ENCODE results near the gene ARF1. TPM values are rescaled to one million over a fixed set of nuclear protein-coding genes. Genes with fewer than 3 reads are reported as not detected.

Gene ARF1
- total and polyA plus RNA-seq, 8 donors: 267 to 455 (median 301) TPM

- peak; percentile 13 for ATAC-seq
- H3K4me3 ChIP-seq: peak overlapping the region; percentile 4 to 99
- peaks cover 0 to 19% of the 10 kb centered on the region in 2 donors for H3K36me3 ChIP-seq
These were observed 2.9 kb downstream of the ARF1 start for GRCh38 chr1:228085287-228085951.

DNA sequence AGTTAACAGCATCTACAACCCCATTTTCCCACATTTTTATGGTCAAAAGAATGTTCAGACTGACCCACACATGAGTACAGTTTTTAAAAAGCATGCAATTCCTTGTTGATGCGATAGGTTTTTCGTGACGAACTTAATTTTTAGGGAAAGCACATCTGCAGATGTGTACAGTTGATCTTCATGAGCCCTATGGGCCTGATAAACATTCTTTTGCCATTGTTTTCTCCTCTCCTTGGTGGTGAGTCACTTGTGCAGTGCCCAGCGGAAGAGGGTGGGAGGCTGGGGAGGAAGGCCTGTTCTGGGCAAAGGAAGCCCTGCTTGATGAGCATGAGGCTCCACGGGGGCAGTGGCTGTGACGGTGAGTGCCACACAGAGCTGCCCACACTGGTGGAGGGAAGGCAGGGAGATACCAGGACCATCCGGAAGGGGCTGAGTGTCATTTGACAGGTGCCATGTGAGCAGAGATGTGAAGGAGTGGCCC lies 5.3 kb downstream of the ARF1 start:
- Histone ChIP-seq H3K4me3 (peak overlapping the region in 1 of 2 donors; percentile 4), H3K9me3 (no peaks in the 10 kb centered on the region), H3K36me3 (peaks cover 0 to 25% of the 10 kb centered on the region in 2 donors), H3K27me3 (no peaks in the 10 kb centered on the region), H3K4me1 (peaks cover 80 to 90% of the 10 kb centered on the region in 2 donors), H3K27ac (peak overlapping the region; percentile 47 to 99)
- TF ChIP-seq, protein P1, sequence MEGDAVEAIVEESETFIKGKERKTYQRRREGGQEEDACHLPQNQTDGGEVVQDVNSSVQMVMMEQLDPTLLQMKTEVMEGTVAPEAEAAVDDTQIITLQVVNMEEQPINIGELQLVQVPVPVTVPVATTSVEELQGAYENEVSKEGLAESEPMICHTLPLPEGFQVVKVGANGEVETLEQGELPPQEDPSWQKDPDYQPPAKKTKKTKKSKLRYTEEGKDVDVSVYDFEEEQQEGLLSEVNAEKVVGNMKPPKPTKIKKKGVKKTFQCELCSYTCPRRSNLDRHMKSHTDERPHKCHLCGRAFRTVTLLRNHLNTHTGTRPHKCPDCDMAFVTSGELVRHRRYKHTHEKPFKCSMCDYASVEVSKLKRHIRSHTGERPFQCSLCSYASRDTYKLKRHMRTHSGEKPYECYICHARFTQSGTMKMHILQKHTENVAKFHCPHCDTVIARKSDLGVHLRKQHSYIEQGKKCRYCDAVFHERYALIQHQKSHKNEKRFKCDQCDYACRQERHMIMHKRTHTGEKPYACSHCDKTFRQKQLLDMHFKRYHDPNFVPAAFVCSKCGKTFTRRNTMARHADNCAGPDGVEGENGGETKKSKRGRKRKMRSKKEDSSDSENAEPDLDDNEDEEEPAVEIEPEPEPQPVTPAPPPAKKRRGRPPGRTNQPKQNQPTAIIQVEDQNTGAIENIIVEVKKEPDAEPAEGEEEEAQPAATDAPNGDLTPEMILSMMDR (IDR thresholded peaks at IDR 0.05): no peak
- ATAC-seq: peak; percentile 9
- intact Hi-C loops (cut with DNase I): no loop called here
- peak in 2 of 4 donors; percentile 61 to 84 for DNase-seq

More at GRCh38 chr1:228085287-228085951, 2.9 kb downstream of the ARF1 start:
- DNase-seq: peak in 2 of 4 donors; percentile 36 to 69
- TF ChIP-seq, protein P1 (IDR thresholded peaks at IDR 0.05): no peak
- intact Hi-C loops (cut with DNase I): no loop called here
- Histone ChIP-seq H3K27me3 (no peaks in the 10 kb centered on the region), H3K4me1 (peaks cover 72 to 81% of the 10 kb centered on the region in 2 donors), H3K27ac (peak overlapping the region; percentile 99), H3K9me3 (no peaks in the 10 kb centered on the region)

- no peaks in the 10 kb centered on the region for H3K9me3 ChIP-seq
- DNase-seq (peak in 1 of 4 donors; percentile 46), ATAC-seq (peak; percentile 4)
- H3K4me1 ChIP-seq: peaks cover 87 to 98% of the 10 kb centered on the region in 2 donors
- TF ChIP-seq, protein P1 (IDR thresholded peaks at IDR 0.05): no peak
- H3K27ac ChIP-seq: peak overlapping the region; percentile 47 to 99
- H3K36me3 ChIP-seq: peaks cover 0 to 27% of the 10 kb centered on the region in 2 donors
- intact Hi-C loops (cut with DNase I): no loop called here
- H3K4me3 ChIP-seq: peak overlapping the region in 1 of 2 donors; percentile 4
- no peaks in the 10 kb centered on the region for H3K27me3 ChIP-seq
These were observed 6.3 kb downstream of the ARF1 start for GRCh38 chr1:228088586-228089498.

DNA sequence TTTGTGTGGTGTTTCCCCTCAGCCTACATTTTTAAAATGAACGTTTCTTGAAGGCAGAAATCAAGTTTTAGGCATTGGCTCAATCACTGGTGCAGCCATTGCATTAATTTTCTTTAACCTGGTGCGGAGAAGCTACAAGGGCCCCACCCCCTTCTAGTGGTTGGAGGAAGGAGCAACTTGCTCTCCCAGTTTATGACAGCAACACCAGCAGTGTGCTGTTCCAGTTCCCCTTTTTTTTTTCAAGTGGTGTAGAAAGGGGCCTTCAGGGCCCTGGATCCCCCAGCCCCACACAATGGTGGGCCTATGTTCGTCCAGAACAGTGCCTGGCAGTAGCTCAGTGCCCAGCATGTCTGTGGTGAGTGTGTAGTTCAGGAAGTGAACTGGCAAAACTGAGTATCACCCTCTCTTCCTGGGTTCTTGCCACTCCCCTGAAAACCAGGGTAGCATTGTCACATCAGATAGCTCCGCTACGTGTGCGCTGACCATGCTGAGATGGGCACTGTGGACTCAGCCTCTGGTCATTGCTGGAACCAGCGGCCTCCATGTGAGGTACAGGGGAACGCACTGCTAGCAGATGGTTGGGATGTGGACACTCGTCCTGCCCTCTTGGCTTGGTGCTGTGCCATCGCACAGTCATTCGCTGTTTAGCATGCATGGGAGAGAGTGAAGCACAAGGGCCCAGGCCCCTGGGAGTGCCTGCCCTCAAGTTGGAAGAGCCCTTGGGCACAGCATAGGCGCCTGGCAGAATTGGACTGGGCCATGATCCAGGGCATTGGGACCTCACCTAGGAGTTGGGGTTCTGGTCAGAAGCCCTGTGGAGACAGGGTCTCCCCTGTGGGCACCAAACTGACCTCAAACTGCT lies 7.2 kb downstream of the ARF1 start:
- Histone ChIP-seq H3K27ac (peak overlapping the region; percentile 6 to 99), H3K4me3 (peak overlapping the region in 1 of 2 donors; percentile 10), H3K36me3 (peaks cover 0 to 36% of the 10 kb centered on the region in 2 donors), H3K4me1 (peaks cover 79 to 91% of the 10 kb centered on the region in 2 donors), H3K27me3 (no peaks in the 10 kb centered on the region), H3K9me3 (peaks cover 0 to 6% of the 10 kb centered on the region in 2 donors)
- TF ChIP-seq, protein P1 (IDR thresholded peaks at IDR 0.05): no peak
- DNase-seq (peak in 1 of 4 donors; percentile 32), ATAC-seq (peak; percentile 45)
- intact Hi-C loops (cut with DNase I): no loop called here
